Kidney epithelial cell (primary cell): Measurements from ENCODE around the gene SAMD11. TPM values are rescaled to one million over a fixed set of nuclear protein-coding genes. Genes with fewer than 3 reads are reported as not detected.
"Not testable (repeated sequence)": the region's sequence is repeated elsewhere in the genome, so short reads cannot be mapped to it uniquely, and the experiment has no call there.

Experiments
- DNase-seq: peaks from one replicate; pipeline ENCODE4 v3.0.0-alpha.2; 2010; ENCODE audit warnings: low read depth
- H3K27me3 ChIP-seq: 2 replicates; pipeline ENCODE4 v1.6.0; 2011; ENCODE audit warnings: low read length; ENCODE audit not compliant: control insufficient read depth, insufficient read depth
- H3K36me3 ChIP-seq: 2 replicates; pipeline ENCODE4 v1.5.1; 2011; ENCODE audit warnings: low read length; ENCODE audit not compliant: control insufficient read depth, insufficient read depth
- H3K4me3 ChIP-seq: 2 replicates; pipeline ENCODE4 v1.5.1; 2011; ENCODE audit warnings: low read depth, mild to moderate bottlenecking, control low read depth, low read length
- total RNA-seq: library from RNA; depleted of rRNA; stranded (reverse); fragments of >200 nt; gene quantifications from 2 replicates; pipeline ENCODE4 v1.2.3, GENCODE V29; 2015
- TF ChIP-seq, protein P1 (sequence below): IDR thresholded peaks from 2 replicates; pipeline ENCODE4 v1.5.1; 2011; ENCODE audit warnings: mild to moderate bottlenecking, moderate library complexity, low read length, control low read depth, inconsistent platforms; ENCODE audit not compliant: insufficient read depth, poor library complexity, severe bottlenecking

SAMD11 gene
- total RNA-seq, 1 donor from 2014 or later = 2.3 TPM

DNA sequence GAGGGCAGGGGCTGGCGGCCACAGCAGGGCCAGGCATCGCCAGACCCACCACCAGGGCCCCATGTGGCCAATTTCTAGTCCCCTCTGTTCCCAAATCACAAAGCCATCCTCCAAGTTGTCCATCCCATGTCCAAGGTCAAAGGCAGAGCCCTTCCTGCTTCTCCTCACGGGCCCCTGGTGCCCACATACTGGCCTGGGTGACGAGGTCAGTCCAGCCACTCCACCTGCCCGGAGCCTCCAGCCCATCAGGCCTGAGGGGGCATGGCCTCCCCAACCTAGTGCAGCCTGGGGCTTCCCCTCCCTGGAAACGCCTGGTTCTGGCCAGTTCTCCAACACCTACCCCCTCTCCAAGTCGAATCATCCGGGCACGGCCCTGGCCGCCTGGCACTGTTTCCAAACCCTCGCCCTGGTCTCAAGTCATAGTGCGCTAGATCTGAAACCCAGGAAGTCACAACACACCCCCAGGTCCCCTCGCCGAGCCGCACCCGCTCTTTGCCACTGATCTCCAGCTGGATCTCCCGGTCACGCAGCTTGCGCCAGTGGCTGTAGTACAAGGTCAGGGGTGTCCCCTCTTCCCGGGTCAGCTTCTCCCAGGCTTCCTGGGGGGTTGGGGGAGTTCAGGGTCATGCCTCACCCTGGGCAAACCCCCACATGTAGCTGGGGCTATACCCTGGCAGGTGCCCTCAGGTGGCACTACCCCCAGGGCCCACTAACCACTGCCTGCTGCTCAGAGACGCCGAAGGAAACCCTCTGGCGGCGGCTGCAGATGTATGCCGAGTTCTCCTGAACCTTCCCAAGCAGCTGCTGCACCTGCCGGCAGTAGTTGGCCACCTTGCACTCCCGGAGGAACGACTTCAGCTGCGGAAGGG is 22.2 kb downstream of the SAMD11 start:
- no peak overlapping the region for H3K4me3 ChIP-seq
- peaks cover 3% of the 10 kb centered on the region for H3K36me3 ChIP-seq
- no peak for DNase-seq
- TF ChIP-seq, protein P1, sequence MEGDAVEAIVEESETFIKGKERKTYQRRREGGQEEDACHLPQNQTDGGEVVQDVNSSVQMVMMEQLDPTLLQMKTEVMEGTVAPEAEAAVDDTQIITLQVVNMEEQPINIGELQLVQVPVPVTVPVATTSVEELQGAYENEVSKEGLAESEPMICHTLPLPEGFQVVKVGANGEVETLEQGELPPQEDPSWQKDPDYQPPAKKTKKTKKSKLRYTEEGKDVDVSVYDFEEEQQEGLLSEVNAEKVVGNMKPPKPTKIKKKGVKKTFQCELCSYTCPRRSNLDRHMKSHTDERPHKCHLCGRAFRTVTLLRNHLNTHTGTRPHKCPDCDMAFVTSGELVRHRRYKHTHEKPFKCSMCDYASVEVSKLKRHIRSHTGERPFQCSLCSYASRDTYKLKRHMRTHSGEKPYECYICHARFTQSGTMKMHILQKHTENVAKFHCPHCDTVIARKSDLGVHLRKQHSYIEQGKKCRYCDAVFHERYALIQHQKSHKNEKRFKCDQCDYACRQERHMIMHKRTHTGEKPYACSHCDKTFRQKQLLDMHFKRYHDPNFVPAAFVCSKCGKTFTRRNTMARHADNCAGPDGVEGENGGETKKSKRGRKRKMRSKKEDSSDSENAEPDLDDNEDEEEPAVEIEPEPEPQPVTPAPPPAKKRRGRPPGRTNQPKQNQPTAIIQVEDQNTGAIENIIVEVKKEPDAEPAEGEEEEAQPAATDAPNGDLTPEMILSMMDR = no peak
- H3K27me3 ChIP-seq = peaks cover 7% of the 10 kb centered on the region

DNA sequence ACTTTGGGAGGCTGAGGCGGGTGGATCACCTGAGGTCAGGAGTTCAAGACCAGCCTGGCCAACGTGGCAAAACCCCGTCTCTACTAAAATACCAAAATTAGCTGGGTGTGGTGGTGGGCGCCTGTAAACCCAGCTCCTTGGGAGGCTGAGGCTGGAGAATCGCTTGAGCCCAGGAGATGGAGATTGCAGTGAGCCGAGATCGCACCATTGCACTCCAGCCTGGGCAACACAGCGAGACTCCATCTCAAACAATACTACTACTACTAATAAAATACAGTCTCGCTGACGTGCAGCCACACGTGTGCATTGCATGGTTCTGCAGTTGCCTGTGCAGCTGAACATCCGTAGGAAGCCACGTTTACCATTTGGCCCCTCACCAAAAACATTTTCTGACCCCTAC is 23.1 kb downstream of the SAMD11 start:
- H3K27me3 ChIP-seq, H3K4me3 ChIP-seq, H3K36me3 ChIP-seq, DNase-seq: not testable (repeated sequence)

DNA sequence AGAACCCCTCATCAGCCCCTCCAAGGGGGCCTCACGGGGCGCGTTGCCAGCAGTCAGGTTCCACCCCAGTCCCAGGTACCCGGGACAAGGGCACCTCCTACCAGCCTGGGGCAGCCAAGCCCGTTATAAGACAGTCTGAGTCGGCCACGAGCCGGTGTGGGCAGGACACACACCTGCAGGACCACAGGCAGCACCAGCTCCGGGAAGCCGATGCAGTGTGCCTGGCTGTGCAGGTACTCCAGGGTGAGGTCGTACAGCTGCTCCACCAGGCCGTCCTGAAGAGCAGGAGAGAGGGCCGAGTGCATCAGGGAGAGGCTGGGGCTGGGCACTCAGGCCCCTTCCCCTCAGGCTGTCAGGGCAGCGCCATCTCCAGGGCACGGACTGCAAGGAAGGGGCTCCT is 24.2 kb downstream of the SAMD11 start:
- Histone ChIP-seq H3K4me3 (no peak overlapping the region), H3K27me3 (peaks cover under 1% of the 10 kb centered on the region), H3K36me3 (peaks cover 3% of the 10 kb centered on the region)
- no peak for DNase-seq
- TF ChIP-seq, protein P1 = no peak

DNA sequence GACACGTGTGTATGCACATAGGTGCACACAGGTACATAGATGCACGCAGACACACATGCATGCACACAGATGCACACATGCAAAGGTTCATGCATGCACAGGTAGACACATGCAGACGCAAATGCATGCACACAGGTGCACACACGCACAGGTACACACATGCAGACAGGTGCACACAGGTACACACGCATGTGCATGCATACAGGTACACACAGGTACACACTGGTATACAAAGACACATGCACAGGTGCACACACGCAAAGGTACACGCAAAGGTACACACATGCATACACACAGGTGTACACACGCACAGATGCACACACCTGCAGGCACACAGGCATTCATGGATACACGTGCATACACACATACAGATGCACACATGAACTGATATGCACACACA is 26.5 kb downstream of the SAMD11 start:
- no peak overlapping the region for H3K4me3 ChIP-seq
- DNase-seq = no peak
- no peaks in the 10 kb centered on the region for H3K27me3 ChIP-seq
- peaks cover 3% of the 10 kb centered on the region for H3K36me3 ChIP-seq
- TF ChIP-seq, protein P1 = no peak

DNA sequence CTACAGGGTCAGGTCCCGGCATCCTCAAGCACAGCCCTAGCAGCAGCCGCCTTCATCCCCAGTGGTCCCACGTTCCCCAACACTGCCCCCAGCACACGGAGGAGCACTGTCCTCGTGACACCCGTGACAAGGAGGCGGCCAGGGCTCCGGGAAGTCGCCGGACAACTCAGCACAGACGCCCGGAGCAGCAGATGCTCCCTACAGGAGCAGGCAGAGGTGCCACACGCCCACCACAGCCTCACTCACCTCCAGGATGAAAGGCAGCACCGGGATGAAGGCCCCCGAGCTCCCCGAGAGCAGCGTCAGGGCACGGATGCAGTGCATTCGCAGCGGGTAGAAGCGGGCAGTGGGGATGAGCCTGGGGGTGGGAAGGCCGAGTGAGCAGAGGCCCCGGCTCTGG is 27.2 kb downstream of the SAMD11 start:
- TF ChIP-seq, protein P1 = no peak
- Histone ChIP-seq H3K27me3 (no peaks in the 10 kb centered on the region), H3K36me3 (peaks cover 3% of the 10 kb centered on the region), H3K4me3 (no peak overlapping the region)
- DNase-seq = no peak

DNA sequence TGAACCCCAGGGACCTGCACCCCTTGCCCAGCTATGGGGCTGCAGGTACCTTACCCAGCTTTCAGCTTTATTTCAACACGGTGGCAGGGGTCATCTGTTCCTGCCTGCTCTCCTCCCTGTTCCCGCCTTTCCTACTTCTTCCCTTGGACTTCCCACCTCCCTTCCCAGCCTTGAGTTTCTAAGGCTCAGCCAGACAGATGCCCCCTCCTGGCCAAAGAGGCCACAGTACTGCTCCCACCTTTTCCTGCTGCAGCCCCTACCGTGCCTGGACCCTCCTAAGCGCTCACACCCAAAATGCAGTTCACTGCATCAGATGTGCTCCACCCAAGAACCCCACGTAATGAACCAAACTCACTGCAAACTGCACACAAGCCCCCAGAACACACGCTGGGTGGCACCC is 27.6 kb downstream of the SAMD11 start:
- TF ChIP-seq, protein P1 = peak; percentile 37
- peaks cover 3% of the 10 kb centered on the region for H3K36me3 ChIP-seq
- no peak for DNase-seq
- no peaks in the 10 kb centered on the region for H3K27me3 ChIP-seq
- H3K4me3 ChIP-seq = no peak overlapping the region
